ENCODE results near the gene HOXB7.

GRCh38 chr17:48640858-48641180, 30.0 kb upstream of the HOXB7 start:
- no peak for TF ChIP-seq POLR2A (IDR thresholded peaks at IDR 0.05; ENCODE audit: low read length)
- TF ChIP-seq GATA1 (IDR thresholded peaks at IDR 0.05; ENCODE audit: low read depth, low read length) = no peak
